ENCODE results near the gene ARMC12. TPM values are rescaled to one million over a fixed set of nuclear protein-coding genes. Genes with fewer than 3 reads are reported as not detected.

ARMC12 gene
- total and polyA plus RNA-seq, 2 of the 13 experiments (the other 11 are each of a cell fraction or from before 2014, with no cell fraction given): 1.3 TPM; not detected in 1

GRCh38 chr6:35727935-35728682, 8.7 kb upstream of the ARMC12 start (continued):
- TF ChIP-seq ZNF879 (CRISPR knock-in tag; IDR thresholded peaks at IDR 0.05): 0 out of 2 replicates have a peak, but pooled peaks have one; percentile 52
- TF ChIP-seq ZNF296 (CRISPR knock-in tag; conservative IDR thresholded peaks at IDR 0.05): 0 out of 2 replicates have a peak, but pooled peaks have one; percentile 14
- TF ChIP-seq SAFB2 (CRISPR knock-in tag; IDR thresholded peaks at IDR 0.05; ENCODE audit: borderline replicate concordance, low read depth): peak; percentile 82
- TF ChIP-seq ZBTB46 (CRISPR knock-in tag; IDR thresholded peaks at IDR 0.05; ENCODE audit: borderline replicate concordance): no peak
- TF ChIP-seq TBP (CRISPR knock-in tag; IDR thresholded peaks at IDR 0.05): no peak
- no peak for TF ChIP-seq STAT6 (CRISPR knock-in tag; IDR thresholded peaks at IDR 0.05; ENCODE audit: borderline replicate concordance)
- no peak; the same call in 1 of the 2 replicates for TF ChIP-seq KLF15 (CRISPR knock-in tag; IDR thresholded peaks at IDR 0.05; ENCODE audit: borderline replicate concordance)
- peak; percentile 3; the same call in 1 of the 2 replicates for TF ChIP-seq ZNF629 (CRISPR knock-in tag; conservative IDR thresholded peaks at IDR 0.05)
- no peak for TF ChIP-seq ZNF672 (CRISPR knock-in tag; IDR thresholded peaks at IDR 0.05)
- peak; percentile 58; the same call in 1 of the 2 replicates for TF ChIP-seq ZNF766 (CRISPR knock-in tag; IDR thresholded peaks at IDR 0.05; ENCODE audit: borderline replicate concordance)
- TF ChIP-seq ZNF414 (CRISPR knock-in tag; IDR thresholded peaks at IDR 0.05): no peak
- TF ChIP-seq ZNF710 (CRISPR knock-in tag; IDR thresholded peaks at IDR 0.05; ENCODE audit: borderline replicate concordance): no peak
- TF ChIP-seq GPBP1L1 (CRISPR knock-in tag; IDR thresholded peaks at IDR 0.05): no peak
- peak; percentile 14; the same call in 1 of the 2 replicates for TF ChIP-seq BCL6 (CRISPR knock-in tag; IDR thresholded peaks at IDR 0.05)

Measured in HepG2 (cell line).